ENCODE results near the gene IL20RA. TPM values are rescaled to one million over a fixed set of nuclear protein-coding genes. Genes with fewer than 3 reads are reported as not detected.

IL20RA gene
- total and polyA plus RNA-seq, 2 experiments from 2014 or later: 2.6 to 3.5 TPM

- no peak overlapping the region for H3K4me3 Mint-ChIP-seq
- no peaks in the 10 kb centered on the region for H3K9me2 ChIP-seq (ENCODE audit: insufficient read depth)
- peaks cover 32% of the 10 kb centered on the region for H3K27me3 ChIP-seq (ENCODE audit: insufficient read depth)
- no peak overlapping the region for H2AFZ ChIP-seq
- H3K4me1 Mint-ChIP-seq: peaks cover 14% of the 10 kb centered on the region
- H4K20me1 ChIP-seq (replicated peaks; ENCODE audit: insufficient read depth): no peaks in the 10 kb centered on the region
- H3K27ac ChIP-seq (ENCODE audit: low read depth): no peak overlapping the region
- DNase-seq (ENCODE audit: low spot score) (peak; percentile 31), ATAC-seq (no peak)
- no peak overlapping the region for H3K4me3 ChIP-seq
- H3K4me1 ChIP-seq (ENCODE audit: insufficient read depth): 0 out of 2 replicates have a peak, but pooled peaks cover 6% of the 10 kb centered on the region
- TF ChIP-seq STAT1 (IDR thresholded peaks at IDR 0.05; ENCODE audit: unreplicated experiment) (no peak), CTCF (conservative IDR thresholded peaks at IDR 0.05; ENCODE audit: low read depth in 2 of 2) (peak in 1 of 2 experiments; percentile 43; a peak in 2 of 4 replicates)
- no peak overlapping the region for H3K27ac Mint-ChIP-seq
- H3K9me3 Mint-ChIP-seq: peaks cover 5% of the 10 kb centered on the region; the same call in 2 of the 3 replicates
- no peak overlapping the region for H3K4me2 ChIP-seq
- H3F3A ChIP-seq (replicated peaks; ENCODE audit: low read depth): peaks cover 5% of the 10 kb centered on the region; the same call in 1 of the 2 replicates
- H3K79me2 ChIP-seq (replicated peaks; ENCODE audit: insufficient read depth): no peaks in the 10 kb centered on the region
- H3K27me3 Mint-ChIP-seq (ENCODE audit: insufficient read depth, low read depth, poor library complexity): peaks cover 23% of the 10 kb centered on the region
- no peaks in the 10 kb centered on the region for H3K36me3 ChIP-seq (ENCODE audit: insufficient read depth)
- no peaks in the 10 kb centered on the region for H3K36me3 Mint-ChIP-seq (ENCODE audit: low read depth)
Measured at GRCh38 chr6:137040393-137040792, 4.4 kb downstream of the IL20RA start.

- H3K4me3 ChIP-seq: no peak overlapping the region
- TF ChIP-seq EZH2phosphoT487 (IDR thresholded peaks at IDR 0.05; ENCODE audit: unreplicated experiment): no peak
- TF ChIP-seq REST (IDR thresholded peaks at IDR 0.05; ENCODE audit: unreplicated experiment): no peak
- TF ChIP-seq ZNF114 (CRISPR knock-in tag; IDR thresholded peaks at IDR 0.05): no peak
- no peak for TF ChIP-seq ETS1 (IDR thresholded peaks at IDR 0.05)
- H3K27me3 ChIP-seq (ENCODE audit: insufficient read depth): peaks cover 18% of the 10 kb centered on the region
- H3K36me3 Mint-ChIP-seq (ENCODE audit: low read depth): no peaks in the 10 kb centered on the region
- ATAC-seq (no peak), DNase-seq (ENCODE audit: low spot score) (no peak)
- no peaks in the 10 kb centered on the region for H3K79me2 ChIP-seq (replicated peaks; ENCODE audit: insufficient read depth)
- peaks cover 11% of the 10 kb centered on the region for H3K4me1 Mint-ChIP-seq
- no peak overlapping the region for H3K4me2 ChIP-seq
- H3K9me3 Mint-ChIP-seq: peaks cover 5% of the 10 kb centered on the region; the same call in 2 of the 3 replicates
- H3K27me3 Mint-ChIP-seq (ENCODE audit: insufficient read depth, low read depth, poor library complexity): peaks cover 16% of the 10 kb centered on the region
- H3K27ac ChIP-seq (ENCODE audit: low read depth): no peak overlapping the region
- no peak overlapping the region for H3K4me3 Mint-ChIP-seq
- no peak overlapping the region for H2AFZ ChIP-seq
- no peaks in the 10 kb centered on the region for H3K9me2 ChIP-seq (ENCODE audit: insufficient read depth)
- H3K27ac Mint-ChIP-seq: no peak overlapping the region
- no peaks in the 10 kb centered on the region for H3F3A ChIP-seq (replicated peaks; ENCODE audit: low read depth)
- H3K4me1 ChIP-seq (ENCODE audit: insufficient read depth): 0 out of 2 replicates have a peak, but pooled peaks cover 6% of the 10 kb centered on the region
- H3K36me3 ChIP-seq (ENCODE audit: insufficient read depth): no peaks in the 10 kb centered on the region
- H4K20me1 ChIP-seq (replicated peaks; ENCODE audit: insufficient read depth): no peaks in the 10 kb centered on the region
Measured at GRCh38 chr6:137039010-137039409, 5.8 kb downstream of the IL20RA start.
